ENCODE results near the gene LITAFD.
"Not testable (repeated sequence)": the region's sequence is repeated elsewhere in the genome, so short reads cannot be mapped to it uniquely, and the experiment has no call there.

Gene LITAFD

DNA sequence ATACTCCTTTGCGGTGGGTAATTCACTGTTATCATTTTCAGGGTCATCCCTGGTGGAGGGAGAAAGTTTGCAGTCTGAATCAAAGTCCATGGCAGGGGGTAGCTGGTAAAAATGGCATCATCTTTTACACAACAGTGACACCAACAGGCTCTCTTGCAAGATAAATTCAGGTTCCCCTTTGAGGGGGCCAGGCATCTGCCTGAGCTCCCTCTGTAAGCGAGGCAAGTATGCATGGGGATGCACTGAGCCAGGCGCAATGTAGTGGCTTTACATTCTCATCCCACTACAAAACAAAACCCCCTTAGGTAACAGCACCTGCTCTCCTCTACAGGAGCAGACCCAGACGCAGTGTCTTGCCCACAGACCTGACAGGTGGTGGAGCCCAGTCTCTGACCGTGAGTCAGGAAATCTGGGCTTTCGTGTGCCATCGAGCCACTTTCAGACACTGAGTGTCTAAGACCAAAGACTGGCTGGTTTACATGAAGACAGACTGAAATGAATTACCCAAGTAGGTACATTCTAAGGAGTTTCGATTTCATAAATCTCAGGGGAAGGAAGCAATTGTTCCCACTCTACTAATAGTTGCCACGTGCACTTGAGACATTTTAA, 17.7 kb downstream of the LITAFD start:
- DNase-seq: no peak

DNA sequence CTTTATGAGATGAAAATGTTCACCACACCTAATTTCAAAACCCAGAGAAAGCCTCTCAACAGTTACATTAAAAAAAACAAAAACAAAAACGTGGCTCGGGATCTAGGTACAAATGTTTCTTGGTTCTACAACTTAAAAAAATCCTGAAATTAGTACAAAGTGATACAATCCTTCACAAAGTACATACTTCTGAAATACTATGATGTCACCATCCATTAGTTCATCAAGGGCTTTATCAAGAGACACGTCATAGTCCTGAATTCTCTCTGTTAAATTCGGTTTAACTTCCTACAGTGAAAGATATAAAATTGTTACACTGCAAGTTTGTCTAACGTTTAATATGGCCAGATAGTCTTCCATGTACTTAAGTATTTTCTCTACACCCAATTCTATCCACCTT, 18.2 kb downstream of the LITAFD start:
- DNase-seq: no peak

DNA sequence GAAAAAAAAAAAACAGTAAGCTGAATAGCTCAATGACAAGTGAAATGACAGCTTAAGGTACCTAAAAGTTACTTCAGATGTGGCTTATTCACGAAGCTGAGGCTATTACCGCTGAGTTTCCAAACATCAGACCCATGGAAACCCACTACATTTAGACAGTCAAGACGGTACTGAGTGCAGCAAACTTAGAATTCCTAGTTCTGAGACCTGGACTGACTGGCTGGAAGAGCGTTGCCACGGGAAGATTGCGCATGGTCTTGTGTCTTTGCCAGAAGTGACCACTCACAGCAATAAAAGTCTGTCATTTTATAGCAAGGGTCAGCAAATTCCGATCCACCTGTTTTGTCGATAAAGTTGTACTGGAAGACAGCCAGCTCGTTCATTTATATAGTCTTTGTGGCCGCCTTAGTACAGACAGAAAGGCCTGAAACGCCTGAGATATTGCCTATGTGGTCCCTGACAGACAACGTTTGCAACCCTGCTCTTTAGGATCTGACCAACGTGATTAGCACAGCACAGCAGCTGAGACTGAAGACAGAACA, 19.2 kb downstream of the LITAFD start:
- no peak for DNase-seq

DNA sequence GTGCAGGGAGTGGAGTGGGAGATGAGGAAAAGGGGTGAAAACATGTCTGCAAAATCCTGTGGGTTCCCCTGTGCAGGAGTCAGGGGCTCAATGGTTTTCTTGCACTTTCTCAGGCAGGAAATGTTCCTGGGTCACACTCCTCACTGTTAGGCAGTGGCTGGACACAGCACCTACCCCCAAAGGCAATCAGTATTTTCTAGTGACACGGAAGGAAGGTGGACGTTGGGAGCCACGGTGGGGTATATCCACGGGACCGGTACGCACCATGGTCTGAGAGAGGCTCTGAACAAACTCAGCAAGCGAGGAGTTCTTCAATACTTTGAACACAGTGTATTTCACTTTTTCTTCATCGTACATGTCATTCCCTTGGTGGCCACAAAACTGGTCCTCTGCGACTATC, 20.9 kb downstream of the LITAFD start:
- DNase-seq: no peak

DNA sequence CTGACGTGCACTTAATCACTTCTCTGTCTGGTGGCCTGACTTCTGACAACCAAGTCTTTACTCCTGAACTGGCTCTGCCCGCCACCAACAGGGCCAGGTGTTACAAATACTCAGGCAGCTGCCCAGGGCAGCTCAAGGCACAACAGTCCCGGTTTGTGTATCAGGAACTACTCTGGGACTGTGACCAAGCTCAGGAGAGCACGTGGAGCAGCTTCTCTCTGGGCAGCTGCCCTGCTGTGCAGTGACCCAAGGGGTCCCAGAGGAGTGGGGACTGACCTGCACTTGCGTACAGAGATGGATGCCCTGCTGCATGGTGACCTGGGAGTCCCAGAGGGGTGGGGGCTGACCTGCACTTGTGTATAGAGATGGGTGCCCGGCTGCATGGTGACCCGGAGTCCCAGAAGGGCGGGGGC, 21.9 kb downstream of the LITAFD start:
- no peak for DNase-seq

DNA sequence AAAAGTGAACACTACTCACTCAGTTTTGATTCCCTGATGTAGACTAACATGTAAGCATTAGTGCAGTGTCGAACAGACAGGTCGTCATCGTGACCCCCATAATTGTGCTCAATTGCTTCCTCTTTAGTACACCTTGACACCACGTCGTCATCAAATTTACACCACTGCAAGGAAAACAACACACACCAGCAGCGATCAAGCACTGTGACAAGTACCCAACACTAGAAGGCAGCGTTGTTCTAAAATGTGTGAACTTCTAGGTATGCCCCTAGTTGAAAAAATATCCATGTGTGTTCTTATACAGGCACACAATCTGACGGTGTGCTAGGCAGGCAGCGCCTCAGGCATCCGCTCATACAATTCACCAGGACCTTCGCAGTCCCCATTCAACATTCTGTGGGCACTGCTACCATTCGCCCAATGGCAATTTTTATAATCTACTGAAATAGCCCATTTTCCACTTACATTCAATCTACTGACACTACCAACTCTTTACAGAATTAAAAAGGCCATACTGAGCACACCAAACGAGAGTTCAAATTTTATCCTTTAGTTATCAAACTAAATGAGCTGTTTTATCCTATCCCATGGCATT, 23.1 kb downstream of the LITAFD start:
- no peak for DNase-seq

DNA sequence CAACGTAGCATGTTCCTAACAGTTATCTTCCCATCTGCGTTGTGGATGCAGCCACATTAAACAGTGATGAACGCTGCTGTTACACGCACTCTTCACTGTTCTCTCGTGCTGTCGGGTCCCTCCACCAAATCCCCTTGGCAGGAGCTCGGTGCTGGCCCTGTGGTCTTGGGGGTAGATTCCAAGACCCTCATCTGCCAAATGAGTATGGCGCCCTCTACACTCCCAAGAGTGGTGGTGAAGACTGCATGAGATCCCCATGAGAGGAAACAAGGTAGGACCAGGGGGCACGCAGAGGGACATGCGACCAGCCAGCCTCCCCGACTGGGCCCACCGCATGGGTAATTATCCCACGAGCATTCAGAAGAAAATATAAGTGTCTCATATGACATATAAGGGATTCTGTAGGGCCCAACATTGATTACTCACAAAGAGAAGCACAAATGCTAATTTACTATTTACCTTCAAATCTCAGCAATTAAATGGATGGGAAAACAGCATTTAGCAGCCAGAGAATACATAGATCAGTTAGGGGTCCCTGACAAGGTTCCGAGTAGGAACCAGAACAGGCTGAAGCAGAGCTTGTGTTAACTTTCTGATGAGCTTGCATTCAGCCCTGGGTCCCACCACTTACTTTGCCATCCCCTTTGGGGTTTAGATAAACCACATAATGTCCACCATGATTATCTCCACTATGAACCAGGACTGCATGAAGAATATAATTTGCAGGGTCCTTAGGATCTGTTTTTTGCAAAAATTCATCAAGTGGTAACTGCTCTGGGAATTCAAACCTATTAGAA, 23.8 kb downstream of the LITAFD start:
- DNase-seq: no peak

DNA sequence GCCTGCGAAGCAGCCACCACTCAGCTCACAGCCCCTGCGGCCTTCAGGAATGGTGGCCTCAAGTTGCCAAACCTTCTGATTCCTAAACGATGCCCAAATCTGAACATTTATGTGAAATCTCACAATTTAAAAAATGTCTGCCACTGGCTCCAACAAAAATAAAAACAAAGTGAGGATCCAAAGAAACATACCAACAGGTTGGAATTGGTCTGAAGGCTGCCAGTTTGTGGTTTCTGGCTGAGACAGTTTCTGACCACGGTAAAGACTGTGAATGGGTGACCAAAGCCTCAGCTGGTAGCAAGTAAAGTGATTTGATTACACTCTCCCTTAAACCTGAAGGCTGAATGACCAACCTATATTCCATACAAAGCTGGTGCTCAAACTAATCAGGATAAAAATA, 24.9 kb downstream of the LITAFD start:
- DNase-seq: no peak

DNA sequence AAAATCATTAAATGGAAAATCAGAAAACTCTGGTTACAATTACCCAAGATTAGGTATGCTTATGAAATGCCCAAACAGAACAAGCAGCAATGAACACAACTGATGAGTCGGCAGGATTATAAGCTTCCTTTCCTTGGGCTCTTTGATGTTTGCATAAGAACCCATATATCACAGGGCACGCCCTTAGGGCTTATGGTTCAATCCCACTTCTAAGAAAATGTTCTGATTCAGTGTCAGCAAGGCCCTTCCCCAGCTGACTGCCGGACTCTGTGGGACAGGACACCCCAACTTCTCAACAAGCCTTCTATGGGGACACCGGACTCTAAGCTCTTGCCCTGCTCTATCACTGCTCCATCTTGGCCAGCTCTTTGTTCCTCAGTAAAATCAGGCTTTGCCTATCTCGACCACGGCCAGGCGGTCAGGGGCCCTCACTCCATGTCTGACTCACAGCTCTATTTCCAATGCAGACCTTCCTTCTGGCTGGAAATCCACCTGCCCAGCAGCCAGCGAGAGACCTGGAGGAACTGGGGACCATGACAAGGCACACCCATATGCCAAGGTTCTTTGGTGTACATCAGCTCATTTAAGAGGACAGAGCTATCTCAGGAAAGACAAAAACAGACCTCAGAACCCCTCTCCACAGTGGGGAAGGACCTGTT, 26.8 kb downstream of the LITAFD start:
- DNase-seq: no peak

DNA sequence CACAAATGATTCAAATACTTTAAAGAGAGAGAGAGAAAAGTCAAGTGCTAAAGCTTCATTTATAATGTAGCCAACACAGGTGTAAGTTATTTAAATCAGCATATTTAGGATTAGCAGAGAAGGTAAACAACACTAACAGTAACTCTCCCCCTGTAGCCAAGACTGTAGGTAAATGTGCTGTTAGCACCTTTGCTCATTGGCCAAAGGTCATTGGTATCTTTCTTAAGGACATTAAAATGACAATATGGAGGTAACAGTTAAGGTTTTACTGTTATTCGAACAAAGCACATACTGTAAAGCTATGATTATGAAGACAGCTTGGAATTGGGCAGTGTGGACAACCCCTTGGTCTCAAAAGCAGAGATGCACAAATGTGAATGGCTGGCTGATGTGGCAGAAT, 28.7 kb downstream of the LITAFD start:
- no peak for DNase-seq

DNA sequence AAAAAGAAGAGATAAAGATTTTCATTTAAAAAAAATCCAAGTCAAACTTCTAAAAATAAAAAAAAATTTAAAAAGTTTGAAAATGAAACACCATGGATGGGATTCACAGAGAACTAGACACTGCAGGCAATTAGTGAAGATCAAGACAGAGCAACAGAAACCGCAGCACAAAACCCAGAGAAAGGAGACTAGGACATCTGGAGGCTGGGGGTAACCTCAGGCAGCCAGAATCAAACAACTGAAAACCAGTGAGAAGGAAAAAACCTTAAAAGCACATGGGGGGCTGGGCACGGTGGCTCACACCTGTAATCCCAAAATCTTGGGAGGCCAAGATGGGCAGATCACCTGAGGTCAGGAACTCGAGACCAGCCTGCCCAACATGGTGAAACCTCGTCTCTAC, 30.6 kb downstream of the LITAFD start:
- no peak for DNase-seq

DNA sequence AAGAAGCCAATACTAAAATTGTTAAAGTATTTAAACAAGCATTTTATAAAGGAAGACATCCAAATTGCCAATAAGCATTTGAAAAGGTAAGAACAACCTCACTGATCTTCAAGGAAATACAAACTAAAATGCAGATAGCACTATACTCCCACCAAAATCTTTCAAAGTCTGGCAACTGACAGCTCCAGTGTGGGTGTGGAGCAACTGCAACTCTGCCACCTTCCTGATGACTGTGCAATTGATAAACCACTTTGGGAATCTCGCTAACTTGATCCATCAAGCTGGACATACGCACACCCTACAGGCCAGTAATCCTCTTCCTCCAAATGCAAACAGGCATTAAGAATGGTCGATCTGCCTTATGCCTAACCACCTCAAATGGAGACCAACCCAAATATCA, 31.9 kb downstream of the LITAFD start:
- DNase-seq: no peak

DNA sequence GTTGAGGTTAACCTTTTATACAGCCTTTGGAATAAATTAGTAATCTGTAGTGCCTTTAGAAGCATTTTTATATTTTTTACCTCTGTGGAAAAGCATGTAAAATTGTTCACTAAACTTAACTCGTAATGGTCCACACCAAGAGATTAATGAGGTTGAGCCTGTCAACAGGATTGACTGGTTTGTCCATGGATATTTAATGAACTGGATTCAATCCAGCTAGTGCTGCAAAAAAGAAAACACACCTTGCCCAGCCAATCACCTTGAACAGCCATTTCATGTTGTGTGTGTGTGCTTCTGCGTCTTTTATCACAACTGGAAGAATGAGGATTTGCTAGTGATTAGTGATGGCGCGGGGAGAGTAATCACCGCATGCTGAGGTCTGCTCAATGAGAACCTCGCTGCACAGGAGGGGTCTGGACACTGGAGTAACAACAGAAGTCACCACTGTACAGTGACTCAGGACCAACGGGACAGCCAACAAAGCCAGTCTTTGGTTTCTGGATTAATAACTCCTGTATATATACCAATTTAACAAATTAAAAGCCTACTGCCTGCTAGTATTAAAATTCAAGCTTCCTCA, 33.7 kb downstream of the LITAFD start:
- DNase-seq: no peak

DNA sequence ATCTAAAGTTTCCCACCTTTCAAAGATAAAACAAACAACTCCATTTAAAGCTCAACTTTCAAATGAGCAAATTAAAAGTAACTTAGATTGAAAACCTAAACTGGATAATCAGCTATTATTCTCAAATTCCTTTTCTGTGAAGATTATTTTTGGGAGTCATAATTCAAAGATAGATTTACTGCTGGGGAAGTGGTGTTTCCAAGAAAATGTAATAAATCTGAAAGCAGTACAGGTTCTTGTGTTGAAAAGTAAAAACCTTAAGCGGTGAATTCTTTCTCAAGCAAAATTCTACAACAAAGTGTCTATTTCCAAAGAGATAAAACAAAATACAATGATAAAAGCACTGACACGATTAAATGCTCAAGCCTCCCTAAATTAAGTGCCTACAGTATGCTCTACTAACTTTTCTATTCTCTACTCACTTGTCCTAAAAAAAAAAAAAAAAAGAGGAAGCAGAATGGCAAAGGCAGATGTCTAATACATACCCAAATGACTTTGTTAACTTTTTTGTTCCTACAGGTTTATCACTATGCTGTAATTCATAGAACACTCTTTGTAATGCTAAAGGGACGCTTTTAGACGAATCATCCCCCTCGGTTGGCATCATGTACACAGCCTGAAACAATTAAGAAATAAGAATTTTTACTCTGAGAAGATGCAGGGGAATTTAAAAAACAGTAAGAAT, 34.5 kb downstream of the LITAFD start:
- DNase-seq: no peak

DNA sequence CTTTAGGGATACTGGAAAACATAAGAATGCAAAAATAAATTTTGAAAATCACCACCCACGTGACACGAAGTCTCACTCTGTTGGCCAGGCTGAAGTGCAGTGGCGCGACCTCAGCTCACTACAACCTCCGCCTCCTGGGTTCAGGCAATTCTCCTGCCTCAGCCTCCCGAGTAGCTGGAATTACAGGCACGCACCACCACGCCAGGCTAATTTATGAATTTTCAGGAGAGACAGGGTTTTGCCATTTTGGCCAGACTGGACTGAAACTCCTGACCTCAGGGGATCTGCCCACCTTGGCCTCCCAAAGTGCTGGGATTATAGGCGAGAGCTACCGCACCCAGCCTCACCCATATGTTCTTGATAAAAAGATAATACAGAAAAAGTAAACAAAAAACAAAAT, 35.2 kb downstream of the LITAFD start:
- not testable (repeated sequence) for DNase-seq

DNA sequence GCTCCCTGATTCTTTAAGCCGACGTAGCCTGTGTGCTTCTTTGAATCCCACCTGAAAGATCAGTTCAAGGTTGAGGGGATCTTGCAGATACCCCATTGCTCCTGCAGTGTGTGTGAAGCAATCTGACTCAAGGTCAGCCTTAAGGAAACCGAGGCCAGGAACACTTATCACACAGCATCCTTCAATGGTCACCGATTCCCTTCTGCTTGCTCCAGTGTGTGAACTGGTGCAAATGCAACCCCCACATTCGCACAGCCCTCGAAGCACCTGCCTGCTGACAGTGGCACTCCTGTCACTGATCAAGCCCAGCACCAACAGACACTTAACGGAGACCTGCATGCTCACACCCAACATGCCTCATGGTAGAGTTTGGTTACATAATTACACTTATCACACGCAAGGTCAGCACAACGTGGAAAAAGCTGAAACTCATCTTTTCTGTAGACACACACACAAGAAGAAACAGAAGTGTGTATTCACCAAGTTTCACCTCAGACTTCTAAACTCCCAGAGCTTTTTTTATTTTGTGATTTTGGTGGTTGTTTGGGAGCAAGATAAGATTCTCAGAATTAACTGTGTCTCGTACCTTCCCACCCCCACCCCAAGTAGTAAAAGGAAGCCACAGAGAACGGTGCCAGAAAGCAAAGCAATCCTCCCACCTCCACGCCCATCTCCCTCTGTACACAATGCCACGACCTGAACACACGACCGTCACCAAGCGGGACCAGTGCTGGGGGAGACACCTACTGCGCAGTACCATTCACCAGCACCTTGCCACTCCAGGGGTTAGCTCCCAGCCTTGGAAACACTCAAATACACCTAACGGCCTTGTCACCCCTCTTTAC, 37.2 kb downstream of the LITAFD start:
- no peak for DNase-seq

DNA sequence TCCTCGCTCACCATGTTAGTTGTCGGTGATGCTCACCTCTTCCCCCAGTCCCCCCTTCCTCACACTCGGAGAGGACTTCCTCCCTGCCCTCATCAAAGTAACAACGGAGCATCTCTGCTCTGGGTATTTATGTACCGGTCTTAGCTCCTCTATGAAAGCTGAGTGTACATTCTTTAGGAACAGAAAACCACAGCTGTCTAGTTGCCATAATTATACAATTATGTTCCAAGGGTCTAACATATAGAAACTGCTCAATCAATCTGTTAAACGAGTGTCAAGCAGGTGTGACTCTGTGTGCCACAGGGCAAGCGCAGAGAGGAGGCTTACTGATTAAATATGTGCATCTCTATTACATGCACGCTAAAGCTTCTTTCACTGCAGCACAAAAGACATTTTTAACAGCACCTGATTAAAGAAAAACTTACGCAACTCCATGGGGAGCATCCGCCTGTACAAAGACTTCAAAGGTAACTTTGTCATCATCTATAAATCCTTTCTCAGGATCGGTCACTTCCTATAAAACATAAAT, 37.8 kb downstream of the LITAFD start:
- no peak for DNase-seq

DNA sequence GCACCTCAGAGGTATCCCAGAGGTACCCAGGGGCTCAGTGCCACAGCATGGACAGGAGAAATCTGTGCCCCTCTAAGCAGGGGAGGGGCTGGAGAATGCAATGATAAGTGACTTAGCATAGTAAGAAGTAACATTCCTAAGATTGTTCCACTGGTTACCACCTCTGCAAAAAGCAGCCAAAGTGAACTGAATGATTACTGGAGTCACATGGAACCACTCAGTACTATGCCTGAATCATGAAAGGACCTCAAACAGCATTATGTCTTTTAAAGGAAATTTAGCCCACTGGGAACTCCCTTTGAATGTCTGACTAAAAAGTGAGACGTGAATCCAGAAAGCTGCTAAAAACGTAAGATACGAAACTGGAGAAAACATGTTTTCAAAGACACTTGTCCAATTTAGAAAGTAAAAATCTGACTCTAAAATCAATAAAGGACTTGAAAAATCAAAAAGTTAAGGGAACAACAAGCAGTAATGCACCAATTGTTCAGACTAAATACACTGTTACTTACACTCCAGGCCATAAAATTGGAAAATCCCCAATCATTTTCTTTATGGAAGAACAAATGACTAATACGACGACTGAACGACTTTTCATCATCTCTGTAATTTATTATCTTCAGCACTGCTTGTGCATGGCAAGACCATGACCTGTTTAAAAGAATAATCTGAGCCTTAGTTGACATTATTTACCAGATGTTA, 38.6 kb downstream of the LITAFD start:
- no peak for DNase-seq

DNA sequence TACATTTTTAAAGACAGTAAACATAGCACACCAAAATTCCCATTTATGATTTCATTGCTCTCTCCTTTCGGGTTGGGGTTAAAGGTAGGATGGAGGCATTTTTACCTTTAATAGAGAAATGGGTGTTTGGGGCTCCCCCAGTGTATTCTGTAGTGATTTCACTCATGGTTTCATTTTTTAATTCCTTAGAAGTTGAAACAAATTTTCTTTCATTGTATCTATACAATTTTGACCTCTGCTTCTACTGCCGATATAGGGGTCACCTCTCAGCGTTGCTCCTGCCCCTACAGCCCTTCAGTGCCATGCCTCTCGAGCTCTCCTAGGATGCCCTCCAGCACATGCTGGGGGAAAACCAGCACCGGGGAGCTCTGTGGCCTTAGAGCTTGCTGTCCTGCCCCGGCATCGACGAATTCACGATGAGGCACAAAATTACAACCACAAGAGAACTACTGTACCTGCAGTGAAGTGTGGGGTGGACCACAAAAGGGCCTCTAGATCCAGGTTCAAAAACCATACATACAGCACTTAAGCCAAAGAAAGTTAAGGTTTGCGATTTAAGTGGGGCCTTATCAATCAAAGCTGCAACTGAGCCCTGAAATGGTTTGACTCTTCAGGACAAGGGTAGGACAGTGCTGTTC, 39.3 kb downstream of the LITAFD start:
- no peak for DNase-seq

DNA sequence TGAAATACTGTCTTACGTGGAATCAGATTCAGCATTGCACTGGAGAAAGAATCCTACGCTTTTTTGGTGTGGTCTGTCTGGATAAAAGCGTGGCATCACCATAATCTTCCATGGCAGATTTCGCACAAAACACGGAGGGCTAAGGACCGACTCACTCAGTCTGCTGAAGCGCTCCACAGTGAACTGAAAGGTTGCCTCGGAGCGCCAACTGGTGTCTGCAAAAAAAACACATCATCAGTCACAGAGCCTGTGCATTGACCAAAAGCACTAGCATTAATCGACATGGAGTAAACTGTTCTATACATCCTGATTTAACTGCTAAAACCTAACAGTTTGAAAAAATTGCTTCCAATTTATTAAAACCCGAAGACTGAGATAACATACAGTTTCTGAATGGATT, 41.0 kb downstream of the LITAFD start:
- DNase-seq: no peak
